Skeletal muscle cell (primary cell): Measurements from ENCODE around the gene TLCD4.

Experiments
- DNase-seq: peaks from one replicate; pipeline ENCODE4 v3.0.0-alpha.2; 2010; ENCODE audit warnings: low read depth
- H3K4me3 ChIP-seq: 2 replicates; pipeline ENCODE4 v1.5.1; 2011; ENCODE audit warnings: low read depth, mild to moderate bottlenecking, control low read depth, low read length, moderate library complexity

TLCD4 gene

DNA sequence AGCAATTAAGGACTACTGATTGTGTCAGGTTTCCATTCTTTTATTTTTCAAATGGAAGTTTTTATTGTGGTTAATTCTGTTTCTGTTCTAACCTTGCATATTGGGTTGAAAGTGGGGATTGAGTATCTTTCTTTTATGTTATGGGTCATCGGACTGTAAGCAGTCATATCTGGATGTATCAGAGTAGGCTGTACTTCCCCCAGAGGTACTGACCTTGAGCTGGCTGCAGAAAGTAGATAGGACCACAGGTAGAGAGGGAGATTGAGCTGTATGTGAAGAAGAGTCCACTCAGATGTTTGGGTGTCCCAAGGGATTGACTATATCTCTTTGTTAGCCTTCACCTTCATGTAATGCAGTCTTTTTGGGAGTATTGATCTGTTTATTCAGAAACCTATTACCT, 23.9 kb upstream of the TLCD4 start:
- no peak for DNase-seq
- H3K4me3 ChIP-seq = no peak overlapping the region

DNA sequence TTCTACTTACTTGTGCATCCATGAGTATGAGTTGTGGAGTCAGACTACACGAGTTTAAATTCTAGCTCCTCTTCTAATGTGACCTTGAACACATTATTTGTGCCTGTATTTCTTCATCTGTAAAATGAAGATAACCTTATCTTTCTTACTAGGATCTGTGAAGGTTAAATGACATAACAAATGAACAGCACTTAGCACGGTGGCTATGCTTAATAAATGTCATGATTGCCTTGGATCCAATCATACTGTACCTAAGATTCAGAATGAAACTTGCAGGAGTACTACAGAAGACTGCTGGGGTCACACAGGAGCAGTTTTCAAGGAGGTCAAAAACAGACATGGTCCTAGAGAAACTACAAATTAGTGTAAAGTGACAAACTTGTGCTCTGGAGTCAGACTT, 22.2 kb upstream of the TLCD4 start:
- DNase-seq = no peak
- H3K4me3 ChIP-seq = no peak overlapping the region

GRCh38 chr1:95095833-95096217, 21.3 kb upstream of the TLCD4 start:
- DNase-seq = no peak
- H3K4me3 ChIP-seq = no peak overlapping the region

- peak; percentile 44 for DNase-seq
- no peak overlapping the region for H3K4me3 ChIP-seq
Measured at GRCh38 chr1:95096218-95096841, 20.8 kb upstream of the TLCD4 start.

GRCh38 chr1:95097426-95097825, 19.7 kb upstream of the TLCD4 start:
- H3K4me3 ChIP-seq = no peak overlapping the region

DNA sequence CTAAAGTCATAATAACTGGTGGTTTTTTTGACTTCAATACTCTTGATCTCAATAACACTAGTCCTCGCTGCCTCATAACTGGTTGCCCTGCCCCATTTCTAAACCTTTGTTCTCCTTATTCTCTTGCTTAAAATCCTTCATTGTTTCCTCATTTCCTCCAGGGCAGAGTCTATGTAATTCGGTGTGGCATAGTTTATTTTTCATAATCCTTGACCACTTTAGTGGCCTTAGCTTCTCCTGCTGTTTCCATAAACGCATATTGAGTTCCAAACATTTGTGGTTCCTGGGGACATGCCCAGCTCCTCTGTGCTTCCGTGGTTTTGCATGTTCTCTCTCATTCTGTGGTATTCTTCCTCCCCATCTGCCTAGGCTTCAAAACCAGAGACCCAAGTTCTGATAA, 19.0 kb upstream of the TLCD4 start:
- H3K4me3 ChIP-seq = no peak overlapping the region
- no peak for DNase-seq

More at GRCh38 chr1:95097426-95097825, 19.7 kb upstream of the TLCD4 start:
- no peak for DNase-seq

- DNase-seq = no peak
- no peak overlapping the region for H3K4me3 ChIP-seq
Measured at GRCh38 chr1:95108792-95109191, 8.4 kb upstream of the TLCD4 start.

DNA sequence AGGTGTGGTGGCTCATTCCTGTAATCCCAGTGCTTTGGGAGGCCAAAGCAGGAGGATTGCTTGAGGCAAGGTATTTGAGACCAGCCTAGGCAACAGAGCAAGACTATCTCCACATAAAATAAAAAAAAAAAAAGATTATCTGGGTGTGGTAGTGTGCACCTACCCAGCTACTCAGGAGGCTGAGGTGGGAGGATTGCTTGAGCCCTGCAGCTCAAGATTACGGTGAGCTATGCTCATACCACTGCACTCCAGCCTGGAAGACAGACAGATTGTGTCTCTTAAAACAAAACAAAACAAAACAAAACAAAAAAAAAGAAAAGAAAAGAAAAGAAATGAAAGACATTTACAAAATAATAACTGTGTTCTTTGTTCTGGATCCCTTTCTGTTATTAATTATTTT, 6.1 kb upstream of the TLCD4 start:
- DNase-seq = no peak
- H3K4me3 ChIP-seq = no peak overlapping the region

- no peak overlapping the region for H3K4me3 ChIP-seq
- DNase-seq = no peak
Measured at GRCh38 chr1:95113684-95114083, 3.5 kb upstream of the TLCD4 start.

- no peak for DNase-seq
- no peak overlapping the region for H3K4me3 ChIP-seq
Measured at GRCh38 chr1:95115708-95116137, 1.4 kb upstream of the TLCD4 start.

DNA sequence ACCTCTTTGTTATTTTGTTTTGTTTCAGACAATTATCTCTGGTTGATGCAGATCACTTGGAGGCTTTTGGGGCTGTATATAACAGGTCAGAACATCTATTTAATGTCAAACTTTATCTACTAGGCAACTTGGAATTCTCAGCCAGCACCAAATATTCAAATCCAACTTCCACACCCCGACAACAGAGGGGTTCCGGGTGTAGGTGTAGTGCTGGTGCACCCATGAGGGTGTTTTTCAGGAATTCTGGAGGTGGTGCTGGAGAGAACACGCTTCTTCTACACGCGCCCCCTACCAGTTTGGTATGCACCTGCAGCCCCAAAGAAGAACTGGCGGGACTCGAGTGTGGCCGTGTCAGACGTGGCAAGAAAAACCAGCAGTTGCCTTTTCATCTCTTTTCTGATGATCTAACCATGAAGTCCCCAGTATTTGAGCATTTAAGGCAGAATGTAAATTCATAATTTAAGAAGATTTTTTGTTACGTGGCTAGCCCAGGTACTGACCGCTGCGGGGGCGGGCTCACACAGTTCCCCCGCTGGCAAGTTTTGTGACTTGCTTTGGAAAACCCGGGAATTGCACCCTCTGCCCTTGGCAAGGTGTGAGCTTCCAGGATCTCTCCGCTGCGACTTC, 462 bp upstream of the TLCD4 start:
- no peak for DNase-seq
- H3K4me3 ChIP-seq = peak overlapping the region; percentile 59

- DNase-seq = no peak
- peak overlapping the region; percentile 59 for H3K4me3 ChIP-seq
Measured at GRCh38 chr1:95118067-95118499, 928 bp downstream of the TLCD4 start.

- DNase-seq = no peak
- no peak overlapping the region for H3K4me3 ChIP-seq
Measured at GRCh38 chr1:95118710-95119109, 1.6 kb downstream of the TLCD4 start.

DNA sequence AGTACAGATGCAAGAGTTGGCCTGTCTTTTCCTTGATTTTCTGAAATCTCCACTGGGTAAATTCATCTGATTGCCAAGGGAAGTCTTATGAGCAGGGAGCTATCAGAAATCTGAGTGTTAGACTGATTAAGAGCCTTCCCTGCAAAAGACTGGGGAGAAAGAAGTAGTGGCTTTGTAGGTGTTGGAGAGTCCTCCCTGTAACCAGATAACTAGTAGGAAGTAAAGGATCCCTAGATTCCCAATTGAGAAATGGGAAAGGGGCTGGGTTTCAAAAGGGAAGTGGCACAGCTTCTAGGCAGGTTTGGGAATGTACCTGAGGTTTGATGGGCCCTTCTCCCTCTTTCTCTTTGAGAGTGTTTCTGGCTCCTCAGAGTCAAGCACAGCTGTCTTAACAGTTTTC, 2.1 kb downstream of the TLCD4 start:
- no peak overlapping the region for H3K4me3 ChIP-seq
- DNase-seq = no peak

DNA sequence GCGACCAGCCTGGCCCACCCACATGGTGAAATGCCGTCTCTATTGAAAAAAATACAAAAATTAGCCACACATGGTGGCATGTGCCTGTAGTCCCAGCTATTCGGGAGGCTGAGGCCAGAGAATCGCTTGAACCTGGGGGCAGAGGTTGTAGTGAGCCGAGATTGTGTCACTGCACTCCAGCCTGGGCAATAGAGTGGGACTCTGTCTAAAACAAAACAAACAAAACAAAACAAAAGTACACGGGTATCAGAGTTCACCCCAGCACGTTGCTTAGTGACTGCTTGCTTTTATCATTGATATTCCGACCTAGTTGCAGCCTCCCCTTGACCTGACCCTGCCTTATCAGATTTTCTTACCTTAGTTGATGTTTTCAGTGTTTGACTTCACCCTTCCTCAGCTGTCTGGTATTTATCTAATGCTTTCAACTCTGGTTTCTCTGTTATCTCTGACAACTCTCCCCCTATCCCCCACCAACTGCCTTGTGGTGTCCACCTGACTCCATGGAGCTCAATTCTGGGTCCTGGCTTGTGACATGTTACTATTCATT, 5.1 kb downstream of the TLCD4 start:
- DNase-seq = no peak
- no peak overlapping the region for H3K4me3 ChIP-seq

DNA sequence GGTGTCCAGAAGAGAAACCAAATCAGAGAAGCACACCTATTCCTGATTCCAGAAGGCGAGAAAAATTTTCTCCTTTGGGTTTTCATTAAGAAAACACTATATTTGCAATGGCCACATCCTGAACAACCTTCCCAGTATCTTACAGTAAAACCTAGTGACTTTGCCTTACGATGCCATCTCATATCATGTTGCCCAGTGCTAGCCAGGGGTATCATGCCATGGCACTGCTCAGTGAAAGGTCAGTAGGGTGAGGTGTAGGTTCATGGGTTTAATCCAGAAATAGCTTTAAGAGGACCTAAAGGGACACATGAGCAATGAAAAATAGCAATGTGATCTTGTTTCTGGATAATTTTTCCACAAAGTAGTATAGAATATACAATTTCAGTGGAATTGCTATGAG, 7.2 kb downstream of the TLCD4 start:
- no peak overlapping the region for H3K4me3 ChIP-seq

GRCh38 chr1:95126366-95126765, 9.2 kb downstream of the TLCD4 start:
- no peak for DNase-seq
- H3K4me3 ChIP-seq = no peak overlapping the region

More for the DNA sequence above, 7.2 kb downstream of the TLCD4 start:
- no peak for DNase-seq

DNA sequence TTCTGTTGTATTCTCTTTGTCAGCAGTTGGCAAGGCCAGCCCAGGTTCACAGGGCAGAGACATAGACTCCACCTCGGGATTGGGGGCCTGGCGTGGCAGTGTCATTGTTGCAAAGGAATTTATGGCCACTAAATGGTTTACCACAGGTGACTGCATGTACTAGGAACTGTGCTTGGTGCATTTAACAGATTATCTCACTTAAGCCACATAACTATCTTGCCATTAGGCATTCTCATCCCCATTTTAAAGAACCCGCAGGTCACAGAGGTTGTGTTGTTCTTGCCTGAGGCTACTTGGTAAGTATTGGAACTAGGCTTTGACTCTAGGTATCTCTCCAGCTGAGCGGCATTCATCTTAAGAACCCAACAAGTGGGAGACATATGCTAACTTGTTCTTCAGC, 9.7 kb downstream of the TLCD4 start:
- H3K4me3 ChIP-seq = no peak overlapping the region
- DNase-seq = no peak

DNA sequence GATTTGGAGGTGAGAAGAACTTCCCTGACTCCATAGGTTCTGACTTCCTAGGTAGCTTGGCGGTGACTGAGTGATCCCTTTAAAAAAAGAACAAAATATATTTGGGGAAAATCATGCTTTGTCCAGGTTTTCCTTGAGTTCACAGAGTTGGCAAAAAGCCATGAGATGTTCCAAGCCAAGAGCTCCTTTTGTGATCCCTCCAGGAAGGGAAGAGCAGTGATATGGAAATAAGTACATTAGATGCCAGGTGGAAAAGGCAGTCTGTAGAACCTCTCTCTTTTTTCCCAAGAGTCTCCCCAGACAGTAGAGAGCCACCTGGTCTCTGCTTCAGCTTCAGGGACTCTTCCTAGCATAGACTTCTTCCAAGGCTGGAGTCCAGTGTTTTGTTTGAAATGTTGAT, 10.2 kb downstream of the TLCD4 start:
- H3K4me3 ChIP-seq = no peak overlapping the region
- DNase-seq = no peak

DNA sequence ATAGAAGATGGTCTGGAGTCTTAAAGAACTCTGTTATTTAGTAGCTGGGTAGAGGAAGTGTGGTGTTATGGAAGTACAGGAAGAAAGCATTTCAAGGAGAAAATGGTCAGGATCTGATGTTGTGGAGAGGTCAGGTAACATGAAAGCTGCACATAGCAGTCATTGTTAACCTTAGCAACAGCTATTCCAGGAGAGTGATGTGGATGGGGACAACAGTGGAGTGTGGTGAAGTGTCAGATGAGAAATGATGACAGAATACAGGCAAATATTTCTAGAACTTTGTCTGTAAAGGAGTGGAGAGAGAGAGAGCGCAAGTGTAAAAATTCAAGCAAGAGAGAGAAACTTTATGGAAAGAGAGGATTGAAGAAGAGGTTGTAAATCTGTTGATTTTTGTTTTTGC, 15.6 kb downstream of the TLCD4 start:
- H3K4me3 ChIP-seq = no peak overlapping the region
- DNase-seq = no peak

GRCh38 chr1:95133687-95134086, 16.5 kb downstream of the TLCD4 start:
- DNase-seq = no peak

More at GRCh38 chr1:95133687-95134086, 16.5 kb downstream of the TLCD4 start:
- no peak overlapping the region for H3K4me3 ChIP-seq
